ENCODE measurements around the gene SAP30BP. TPM values are rescaled to one million over a fixed set of nuclear protein-coding genes. Genes with fewer than 3 reads are reported as not detected.

Gene SAP30BP
- total RNA-seq, 4 donors from 2014 or later: 68.2 to 87.2 (median 77.2) TPM

- TF ChIP-seq EP300 (IDR thresholded peaks at IDR 0.05) (no peak), POLR2AphosphoS5 (IDR thresholded peaks at IDR 0.05) (no peak), CTCF (IDR thresholded peaks at IDR 0.05) (no peak), POLR2A (IDR thresholded peaks at IDR 0.05) (no peak)
- peaks cover 75% of the 10 kb centered on the region for H3K27me3 ChIP-seq
- peak overlapping the region in 3 of 4 donors; percentile 78 to 84 (median 82) for H3K27ac ChIP-seq
- ATAC-seq: peak; percentile 43
- no peaks in the 10 kb centered on the region for H3K9me3 ChIP-seq
- WGBS, 2 donors (ENCODE audit: low coverage in 1 of 2): 60 to 63% methylated on average over 2 to 5 of the region's 18 CpGs
- H3K4me3 ChIP-seq: peak overlapping the region in 1 of 2 donors; percentile 58
- H3K4me1 ChIP-seq: peaks cover 0 to 23% (median 7%) of the 10 kb centered on the region in 3 donors
- peaks cover 0 to 32% of the 10 kb centered on the region in 2 donors for H3K36me3 ChIP-seq
Observed at GRCh38 chr17:75723171-75723930, 56.2 kb downstream of the SAP30BP start.

- Histone ChIP-seq H3K36me3 (peaks cover 0 to 35% of the 10 kb centered on the region in 2 donors), H3K4me3 (peak overlapping the region in 1 of 2 donors; percentile 58), H3K4me1 (peaks cover 0 to 23% (median 7%) of the 10 kb centered on the region in 3 donors), H3K27ac (peak overlapping the region in 3 of 4 donors; percentile 14 to 84 (median 20)), H3K27me3 (peaks cover 72% of the 10 kb centered on the region), H3K9me3 (no peaks in the 10 kb centered on the region)
- ATAC-seq: no peak
- no peak for TF ChIP-seq CTCF (IDR thresholded peaks at IDR 0.05)
- TF ChIP-seq EP300 (IDR thresholded peaks at IDR 0.05): no peak
- TF ChIP-seq POLR2AphosphoS5 (IDR thresholded peaks at IDR 0.05): no peak
- no peak for TF ChIP-seq POLR2A (IDR thresholded peaks at IDR 0.05)
- WGBS, 2 donors (ENCODE audit: low coverage in 1 of 2): 60 to 92% methylated on average over 1 to 5 of the region's 23 CpGs
Observed at GRCh38 chr17:75724016-75725003, 57.2 kb downstream of the SAP30BP start.

GRCh38 chr17:75725504-75725903 is 58.4 kb downstream of the SAP30BP start:
- Histone ChIP-seq H3K27ac (no peak overlapping the region), H3K9me3 (no peaks in the 10 kb centered on the region), H3K27me3 (peaks cover 60% of the 10 kb centered on the region), H3K4me3 (no peak overlapping the region), H3K36me3 (peaks cover 0 to 47% of the 10 kb centered on the region in 2 donors), H3K4me1 (peaks cover 0 to 17% (median 7%) of the 10 kb centered on the region in 3 donors)
- no peak for ATAC-seq
- TF ChIP-seq EP300 (IDR thresholded peaks at IDR 0.05) (no peak), POLR2A (IDR thresholded peaks at IDR 0.05) (no peak), POLR2AphosphoS5 (IDR thresholded peaks at IDR 0.05) (no peak), CTCF (IDR thresholded peaks at IDR 0.05) (no peak)
- WGBS, 2 donors (ENCODE audit: low coverage in 1 of 2): 78% methylated on average over 6 of the region's 7 CpGs; no CpG with 5 or more reads in 1 of the 2 donors

- no peak for ATAC-seq
- 87% methylated on average over 4 of the region's 18 CpGs; no CpG with 5 or more reads in 1 of the 2 donors for WGBS, 2 donors (ENCODE audit: low coverage in 1 of 2)
Observed at GRCh38 chr17:75727391-75727790, 60.3 kb downstream of the SAP30BP start.

More at GRCh38 chr17:75727391-75727790, 60.3 kb downstream of the SAP30BP start:
- Histone ChIP-seq H3K27me3 (peaks cover 41% of the 10 kb centered on the region), H3K4me1 (no peaks in the 10 kb centered on the region), H3K4me3 (no peak overlapping the region), H3K27ac (no peak overlapping the region), H3K9me3 (no peaks in the 10 kb centered on the region), H3K36me3 (peaks cover 0 to 66% of the 10 kb centered on the region in 2 donors)
- TF ChIP-seq EP300 (IDR thresholded peaks at IDR 0.05) (no peak), POLR2AphosphoS5 (IDR thresholded peaks at IDR 0.05) (no peak), CTCF (IDR thresholded peaks at IDR 0.05) (no peak), POLR2A (IDR thresholded peaks at IDR 0.05) (no peak)

Data from gastroesophageal sphincter (tissue), 4 donors.